Glomerular visceral epithelial cell (primary cell): Measurements from ENCODE around the gene NLRP8.
"Not testable (repeated sequence)": the region's sequence is repeated elsewhere in the genome, so short reads cannot be mapped to it uniquely, and the experiment has no call there.

Source experiments
- DNase-seq: peaks from one replicate; pipeline ENCODE4 v3.0.0-alpha.2; 2016; ENCODE audit errors: extremely low spot score

NLRP8 gene

GRCh38 chr19:55947532-55947931 is at the start of gene NLRP8:
Gene NLRP8, plus strand, starts transcription at chr19:55947832.
- no peak for DNase-seq

DNA sequence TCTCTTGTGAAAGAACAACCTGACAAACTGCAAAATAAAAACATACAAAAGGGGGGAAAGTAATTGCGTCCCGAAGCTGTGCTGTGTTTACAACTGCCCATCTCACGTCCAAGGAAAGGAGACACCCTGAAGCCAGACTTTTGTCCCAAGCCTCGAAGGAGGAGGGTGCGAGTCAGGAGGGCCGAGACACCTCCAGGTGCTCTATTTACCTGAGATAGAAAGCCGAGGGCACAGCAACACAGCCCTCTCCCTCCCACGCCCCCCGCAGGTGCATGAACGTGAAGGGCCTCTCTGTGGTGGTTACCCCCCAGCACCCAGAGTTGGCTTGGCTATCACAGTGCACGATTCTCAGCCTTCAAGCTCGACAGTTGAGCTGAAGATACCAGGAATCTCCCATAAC is 48.7 kb upstream of the NLRP8 start:
- DNase-seq, result no peak

- no peak for DNase-seq
These were observed 46.1 kb upstream of the NLRP8 start for GRCh38 chr19:55901369-55902079.

GRCh38 chr19:55902080-55902751 is 45.4 kb upstream of the NLRP8 start:
- DNase-seq, result no peak

DNA sequence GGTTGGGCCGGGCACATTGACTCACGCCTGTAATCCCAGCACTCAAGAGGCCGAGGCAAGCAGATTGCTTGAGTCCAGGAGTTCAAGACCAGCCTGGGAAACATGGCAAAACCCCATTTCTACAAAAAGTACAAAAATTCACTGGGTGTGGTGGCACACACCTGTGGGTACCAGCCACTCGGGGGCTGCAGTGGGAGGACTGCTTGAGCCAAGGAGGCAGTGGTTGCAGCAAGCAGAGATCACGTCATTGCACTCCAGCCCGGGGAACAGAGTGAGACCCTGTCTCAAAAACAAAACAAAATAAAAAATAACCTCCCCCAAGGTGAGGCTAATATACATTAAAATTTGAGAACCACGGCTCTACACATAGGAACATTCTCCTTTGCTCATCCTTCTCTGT is 40.3 kb upstream of the NLRP8 start:
- DNase-seq, result no peak

DNA sequence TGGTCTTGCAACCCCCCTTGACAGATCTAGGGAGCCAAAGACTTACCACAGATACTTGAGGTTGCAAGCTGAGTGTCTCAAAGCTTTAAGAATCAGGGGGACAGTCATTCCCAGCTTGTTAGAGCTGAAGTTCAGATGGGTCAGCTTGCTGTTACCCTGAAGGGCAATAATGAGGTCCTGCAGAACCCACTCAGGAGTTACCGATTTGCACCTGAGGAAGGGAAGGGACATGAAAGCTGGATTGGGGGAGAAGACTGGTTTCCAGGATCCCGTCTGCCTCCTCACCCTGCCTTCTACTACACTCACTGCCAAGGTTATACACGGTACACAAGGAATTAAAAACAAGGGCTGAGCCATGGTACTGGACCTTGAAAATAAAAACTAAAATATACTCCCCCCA is 39.9 kb upstream of the NLRP8 start:
- no peak for DNase-seq

DNA sequence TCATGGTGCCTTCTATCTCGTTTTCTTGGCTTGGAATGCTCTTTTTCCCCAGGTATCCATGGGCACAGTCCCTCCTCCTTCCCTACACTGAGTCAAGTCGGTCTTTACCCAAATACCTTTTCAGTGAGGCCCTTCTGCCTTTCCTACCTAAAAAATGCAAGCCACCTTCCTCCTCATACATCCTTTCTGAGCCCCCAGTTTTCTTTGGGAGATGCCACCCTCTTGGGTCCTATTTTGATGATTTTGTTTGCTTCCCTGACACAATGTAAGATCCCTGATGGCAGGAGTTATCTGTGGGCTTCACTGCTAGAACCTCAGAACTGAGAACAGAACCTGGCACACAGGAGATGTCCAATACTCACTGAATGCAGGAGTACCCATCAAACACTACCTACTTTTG is 37.8 kb upstream of the NLRP8 start:
- no peak for DNase-seq

DNA sequence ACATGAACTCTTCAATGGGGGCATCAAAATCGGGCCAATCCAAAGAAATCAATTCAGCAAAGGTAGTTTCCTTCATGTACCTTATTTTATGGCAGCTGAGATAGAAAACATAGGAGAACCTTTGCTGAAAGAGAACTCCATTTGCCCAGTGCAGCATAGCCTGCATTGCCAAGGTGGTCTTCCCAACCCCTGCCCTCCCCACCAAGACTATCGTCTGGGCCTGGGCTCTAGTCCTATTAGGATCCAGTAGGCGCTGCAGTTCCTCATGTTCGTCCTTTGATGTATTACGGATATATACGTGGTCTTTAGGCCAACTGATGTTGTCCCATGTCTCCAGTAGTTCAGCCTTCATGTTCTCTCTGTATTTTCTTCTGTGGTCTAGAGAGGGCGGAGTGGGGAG is 34.7 kb upstream of the NLRP8 start:
- no peak for DNase-seq

DNA sequence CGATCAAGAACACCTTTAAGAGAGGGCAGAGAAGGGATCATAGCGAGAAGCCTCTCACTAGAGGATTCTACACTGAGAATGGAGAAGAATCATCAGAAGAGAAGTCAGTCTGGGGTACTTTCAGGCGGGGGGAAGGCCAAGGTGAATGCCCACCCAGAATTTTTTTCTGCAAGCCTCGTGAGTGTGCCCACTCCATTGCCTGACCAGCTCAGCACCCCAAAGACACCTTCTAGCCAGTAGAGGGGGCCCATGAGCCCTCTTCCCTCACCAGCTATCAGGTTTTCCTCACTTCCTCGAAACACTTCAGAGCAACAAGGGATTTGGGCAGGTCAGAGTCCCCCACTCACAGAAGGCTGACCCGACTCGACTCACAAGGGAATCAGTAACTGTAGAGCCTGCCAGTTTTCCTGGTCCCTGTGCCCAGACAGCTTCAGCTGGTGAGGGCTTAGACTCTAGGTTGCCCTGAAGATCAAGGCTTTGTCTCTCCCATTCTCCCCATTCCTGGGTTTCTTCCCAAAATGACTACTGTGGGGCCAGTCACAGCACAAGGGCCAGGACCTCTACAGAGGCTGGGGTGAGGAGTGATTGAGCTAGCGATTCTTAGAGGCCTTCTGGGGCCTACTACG is 33.9 kb upstream of the NLRP8 start:
- peak; percentile 7 for DNase-seq

- DNase-seq, result no peak
These were observed 24.1 kb upstream of the NLRP8 start for GRCh38 chr19:55923556-55923955.

- DNase-seq, result no peak
These were observed 19.6 kb upstream of the NLRP8 start for GRCh38 chr19:55927991-55928390.

- DNase-seq, result not testable (repeated sequence)
These were observed 18.4 kb upstream of the NLRP8 start for GRCh38 chr19:55929258-55929657.

GRCh38 chr19:55930996-55931515 is 16.6 kb upstream of the NLRP8 start:
- no peak for DNase-seq

DNA sequence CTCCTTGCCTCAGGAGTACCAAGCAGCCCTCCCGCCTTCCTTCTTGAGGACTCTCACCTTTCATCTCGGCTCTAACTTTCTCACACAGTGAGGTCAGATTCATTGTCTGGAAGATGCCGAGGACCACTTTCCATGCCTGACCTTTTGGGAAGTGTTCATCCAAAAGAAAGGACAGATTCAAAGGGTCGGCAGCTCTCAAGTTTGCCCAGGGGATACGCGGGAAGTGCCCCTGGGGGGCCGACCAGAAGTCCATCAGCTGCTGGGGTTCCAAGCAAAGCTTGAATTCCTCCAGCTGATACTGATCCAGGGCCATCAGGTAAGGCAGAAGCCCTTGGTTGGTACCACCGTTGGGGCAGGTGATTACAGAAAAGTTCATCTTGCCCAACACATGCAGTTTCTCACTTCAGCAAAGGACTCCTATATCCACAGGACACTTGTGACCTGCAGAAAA is 15.7 kb upstream of the NLRP8 start, which contains the start of gene NLRP13:
NLRP13 (minus strand) TSS at position 401 of the 451 bp plus-strand sequence; CDS start at position 376, 25 bp downstream.
- no peak for DNase-seq

GRCh38 chr19:55935206-55935605 is 12.4 kb upstream of the NLRP8 start:
- no peak for DNase-seq

DNA sequence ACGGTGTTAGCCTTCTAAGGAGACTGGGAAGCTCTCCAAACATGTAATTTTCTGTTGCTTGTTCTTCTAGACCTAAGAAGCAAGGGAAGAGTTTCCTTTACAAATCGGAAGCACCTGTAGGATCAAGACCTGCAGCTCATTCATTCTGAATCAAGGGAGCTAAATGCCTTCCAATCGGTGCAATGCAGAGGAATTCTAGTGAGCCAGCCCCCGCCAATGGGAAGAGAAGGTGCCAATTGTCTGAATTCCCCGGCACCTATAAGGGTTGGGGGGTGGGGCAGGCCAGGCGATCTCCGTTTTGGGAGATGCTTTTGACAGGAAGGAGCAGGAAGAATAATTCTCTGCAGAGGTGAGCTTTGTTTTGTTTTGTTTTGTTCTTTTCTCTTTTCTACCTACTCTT is 8.4 kb upstream of the NLRP8 start:
- DNase-seq, result no peak

GRCh38 chr19:55940306-55940705 is 7.3 kb upstream of the NLRP8 start:
- DNase-seq, result no peak

DNA sequence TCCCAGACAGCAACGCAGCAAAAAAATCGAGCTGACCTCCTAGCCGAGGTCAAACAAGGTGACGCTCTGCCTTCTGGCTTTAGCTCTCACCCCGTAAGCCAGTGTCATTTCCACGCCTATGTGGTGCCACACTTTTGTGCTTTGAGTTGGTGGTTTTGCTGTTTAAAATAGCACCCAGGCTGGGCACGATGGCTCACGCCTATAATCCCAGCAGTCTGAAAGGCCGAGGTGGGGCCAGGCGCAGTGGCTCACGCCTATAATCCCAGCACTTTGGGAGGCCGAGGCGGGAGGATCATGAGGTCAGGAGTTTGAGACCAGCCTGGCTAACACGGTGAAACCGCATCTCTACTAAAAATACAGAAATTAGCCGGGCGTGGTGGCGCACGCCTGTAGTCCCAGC is 2.9 kb downstream of the NLRP8 start:
- not testable (repeated sequence) for DNase-seq

GRCh38 chr19:55956431-55956830 is 8.8 kb downstream of the NLRP8 start:
- DNase-seq, result no peak

DNA sequence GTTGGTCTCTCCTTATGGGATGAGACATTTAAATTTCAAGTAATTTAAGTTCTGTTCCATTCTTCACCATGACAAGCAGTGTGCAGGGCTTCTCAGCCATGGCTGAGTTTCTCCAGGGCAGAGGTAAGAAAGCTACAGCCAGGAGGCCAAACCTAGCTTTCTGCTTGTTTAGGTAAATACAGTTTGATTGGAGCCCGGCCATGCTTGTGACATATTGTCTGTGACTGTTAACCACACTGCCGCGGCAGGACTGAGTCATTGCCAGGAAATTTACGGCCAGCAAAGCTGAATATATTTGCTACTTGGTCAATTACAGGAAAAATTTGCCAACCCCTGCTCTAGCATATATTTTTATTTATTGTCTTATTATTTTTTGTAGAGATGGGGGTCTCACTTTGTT is 10.7 kb downstream of the NLRP8 start:
- peak; percentile 85 for DNase-seq

GRCh38 chr19:55959996-55960675 is 12.5 kb downstream of the NLRP8 start:
- peak; percentile 78 for DNase-seq

DNA sequence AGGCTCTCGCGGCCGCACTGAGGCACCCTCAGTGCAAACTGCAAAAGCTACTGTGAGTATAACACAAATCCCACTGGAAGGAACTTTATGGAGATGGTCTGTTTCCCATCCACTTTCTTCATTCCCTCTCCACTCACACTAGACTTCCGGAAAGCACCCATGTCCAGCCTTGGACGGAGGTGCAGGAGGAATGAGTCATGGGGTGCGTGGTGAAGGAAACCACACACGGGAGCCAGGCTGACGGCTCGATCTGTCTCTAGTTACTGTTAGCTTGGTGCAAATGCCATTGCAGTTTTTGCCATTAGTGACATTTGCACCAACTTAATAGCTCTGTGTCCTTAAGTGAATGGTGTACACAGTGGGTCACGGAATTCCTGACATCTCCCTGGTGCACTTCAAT is 14.6 kb downstream of the NLRP8 start:
- peak; percentile 74 for DNase-seq
